SK-N-SH treated with all-trans-retinoic acid at 6 μM for 48 hours (cell line): ENCODE measurements around the gene SAP30L.

ENCODE experiments used
- ARNTL ChIP-seq: fragments of 450-650 bp; formaldehyde crosslinking; IDR thresholded peaks from 2 replicates; pipeline ENCODE4 v1.5.0; 2020; ENCODE audit warnings: low read depth, mild to moderate bottlenecking, moderate library complexity, borderline replicate concordance
- GLIS3 ChIP-seq: fragments of 250-450 bp; sonication (Bioruptor Pico); IDR thresholded peaks from 2 replicates; pipeline ENCODE4 v1.5.0; 2020; ENCODE audit warnings: mild to moderate bottlenecking, moderate library complexity
- ISL1 ChIP-seq: fragments of 250-450 bp; sonication (Bioruptor Pico); IDR thresholded peaks from 2 replicates; pipeline ENCODE4 v2.1.2; 2022; ENCODE audit warnings: mild to moderate bottlenecking, moderate library complexity
- ZC3H10 ChIP-seq: fragments of 250-450 bp; sonication (Bioruptor Pico); IDR thresholded peaks from 2 replicates; pipeline ENCODE4 v1.5.1; 2021; ENCODE audit warnings: mild to moderate bottlenecking, moderate library complexity
- ZFP3 ChIP-seq: fragments of 250-450 bp; sonication (Bioruptor Pico); IDR thresholded peaks from 2 replicates; pipeline ENCODE4 v1.5.0; 2020; ENCODE audit warnings: mild to moderate bottlenecking, moderate library complexity
- TF ChIP-seq, protein P1 (sequence below): fragments of 250-450 bp; sonication (Bioruptor Pico); IDR thresholded peaks from 2 replicates; pipeline ENCODE4 v1.8.0; 2020; ENCODE audit warnings: mild to moderate bottlenecking, moderate library complexity, borderline replicate concordance
- TF ChIP-seq, protein P2 (sequence below): fragments of 250-450 bp; sonication (Bioruptor Pico); IDR thresholded peaks from 2 replicates; pipeline ENCODE4 v1.5.1; 2020; ENCODE audit warnings: low read depth, mild to moderate bottlenecking, moderate library complexity

DNA sequence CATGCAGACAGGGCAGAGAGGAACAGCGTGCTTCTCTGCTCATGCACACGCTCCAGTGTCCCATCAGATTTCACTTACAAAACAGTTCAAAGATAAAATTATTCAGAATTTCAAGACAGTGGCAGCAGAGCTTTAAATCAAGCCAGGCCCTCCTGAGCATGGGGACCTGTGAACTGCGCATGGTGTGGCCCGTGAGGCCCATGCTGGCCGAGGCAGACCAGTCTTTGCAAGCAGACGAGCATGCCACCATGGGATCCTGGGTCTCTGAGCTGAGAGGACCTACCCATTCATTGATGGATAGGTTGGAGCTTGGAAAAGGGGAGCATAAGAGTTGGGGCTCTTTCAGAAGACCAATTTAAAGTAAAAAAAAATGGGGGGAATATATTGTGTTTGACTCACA lies 35.0 kb upstream of the SAP30L start:
- TF ChIP-seq, protein P1, sequence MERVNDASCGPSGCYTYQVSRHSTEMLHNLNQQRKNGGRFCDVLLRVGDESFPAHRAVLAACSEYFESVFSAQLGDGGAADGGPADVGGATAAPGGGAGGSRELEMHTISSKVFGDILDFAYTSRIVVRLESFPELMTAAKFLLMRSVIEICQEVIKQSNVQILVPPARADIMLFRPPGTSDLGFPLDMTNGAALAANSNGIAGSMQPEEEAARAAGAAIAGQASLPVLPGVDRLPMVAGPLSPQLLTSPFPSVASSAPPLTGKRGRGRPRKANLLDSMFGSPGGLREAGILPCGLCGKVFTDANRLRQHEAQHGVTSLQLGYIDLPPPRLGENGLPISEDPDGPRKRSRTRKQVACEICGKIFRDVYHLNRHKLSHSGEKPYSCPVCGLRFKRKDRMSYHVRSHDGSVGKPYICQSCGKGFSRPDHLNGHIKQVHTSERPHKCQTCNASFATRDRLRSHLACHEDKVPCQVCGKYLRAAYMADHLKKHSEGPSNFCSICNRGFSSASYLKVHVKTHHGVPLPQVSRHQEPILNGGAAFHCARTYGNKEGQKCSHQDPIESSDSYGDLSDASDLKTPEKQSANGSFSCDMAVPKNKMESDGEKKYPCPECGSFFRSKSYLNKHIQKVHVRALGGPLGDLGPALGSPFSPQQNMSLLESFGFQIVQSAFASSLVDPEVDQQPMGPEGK (CRISPR knock-in tag): no peak
- no peak for TF ChIP-seq ZFP3
- TF ChIP-seq GLIS3 (CRISPR knock-in tag): no peak
- no peak for TF ChIP-seq ISL1 (CRISPR knock-in tag)
- TF ChIP-seq, protein P2, sequence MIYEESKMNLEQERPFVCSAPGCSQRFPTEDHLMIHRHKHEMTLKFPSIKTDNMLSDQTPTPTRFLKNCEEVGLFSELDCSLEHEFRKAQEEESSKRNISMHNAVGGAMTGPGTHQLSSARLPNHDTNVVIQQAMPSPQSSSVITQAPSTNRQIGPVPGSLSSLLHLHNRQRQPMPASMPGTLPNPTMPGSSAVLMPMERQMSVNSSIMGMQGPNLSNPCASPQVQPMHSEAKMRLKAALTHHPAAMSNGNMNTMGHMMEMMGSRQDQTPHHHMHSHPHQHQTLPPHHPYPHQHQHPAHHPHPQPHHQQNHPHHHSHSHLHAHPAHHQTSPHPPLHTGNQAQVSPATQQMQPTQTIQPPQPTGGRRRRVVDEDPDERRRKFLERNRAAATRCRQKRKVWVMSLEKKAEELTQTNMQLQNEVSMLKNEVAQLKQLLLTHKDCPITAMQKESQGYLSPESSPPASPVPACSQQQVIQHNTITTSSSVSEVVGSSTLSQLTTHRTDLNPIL (CRISPR knock-in tag): no peak
- no peak for TF ChIP-seq ZC3H10
- TF ChIP-seq ARNTL (CRISPR knock-in tag): no peak
